ENCODE data around the gene PIGS. TPM values are rescaled to one million over a fixed set of nuclear protein-coding genes. Genes with fewer than 3 reads are reported as not detected.

Gene PIGS
- total RNA-seq, 1 experiment from 2014 or later = 45.8 TPM

GRCh38 chr17:28579526-28579925 lies 8.2 kb upstream of the PIGS start:
- H3K9me3 ChIP-seq (ENCODE audit: control insufficient read depth in 1 of 2, insufficient read depth in 1 of 2, low read depth in 1 of 2, low read length in 2 of 2) = no peaks in the 10 kb centered on the region
- CTCF ChIA-PET = no interaction called here
- H3K9ac ChIP-seq (ENCODE audit: low read length) = no peak overlapping the region
- no peak for ATAC-seq
- peaks cover 40 to 52% of the 10 kb centered on the region in 2 experiments for H3K36me3 ChIP-seq (ENCODE audit: control insufficient read depth in 1 of 2, insufficient read depth in 2 of 2, low read length in 2 of 2)
- DNase-seq (ENCODE audit: low read depth, low spot score) = no peak
- no peaks in the 10 kb centered on the region for H3K27me3 ChIP-seq (ENCODE audit: insufficient read depth, low read length)
- POLR2A ChIA-PET = interaction anchor here (1.0 kb wide), 1 partner anchor 26 kb away, joined by 3 read pairs; no protein-coding TSS in a partner anchor
- H4K20me1 ChIP-seq (ENCODE audit: insufficient read depth) = no peaks in the 10 kb centered on the region
- TF ChIP-seq SIN3A (IDR thresholded peaks at IDR 0.05; ENCODE audit: low read depth) (no peak), RAD21 (IDR thresholded peaks at IDR 0.05; ENCODE audit: low read depth) (no peak), EGR1 (IDR thresholded peaks at IDR 0.05; ENCODE audit: low read depth) (no peak), ATF3 (IDR thresholded peaks at IDR 0.05) (no peak), ZNF274 (IDR thresholded peaks at IDR 0.05; ENCODE audit: low read depth, low read length) (no peak), JUND (IDR thresholded peaks at IDR 0.05) (no peak), TCF7L2 (IDR thresholded peaks at IDR 0.05; ENCODE audit: borderline replicate concordance, extremely low read depth, insufficient read depth, insufficient read length) (no peak), REST (IDR thresholded peaks at IDR 0.05; ENCODE audit: low read depth) (no peak), MAX (IDR thresholded peaks at IDR 0.05) (no peak), CBX3 (IDR thresholded peaks at IDR 0.05; ENCODE audit: low read depth) (no peak), YY1 (IDR thresholded peaks at IDR 0.05; ENCODE audit: extremely low read depth, insufficient replicate concordance, low read depth, low read length) (no peak)
- no peak overlapping the region for H3K4me2 ChIP-seq (ENCODE audit: low read length)
- no peaks in the 10 kb centered on the region for H3K79me2 ChIP-seq (ENCODE audit: insufficient read depth, low read length)
- H3K4me1 ChIP-seq (ENCODE audit: control insufficient read depth in 1 of 2, insufficient read depth in 2 of 2, low read length in 2 of 2) = peaks cover 6 to 9% of the 10 kb centered on the region in 2 experiments; a peak in 3 of 4 replicates
- intact Hi-C loops (cut with micrococcal nuclease) = no loop called here
- H3K9me2 ChIP-seq (ENCODE audit: insufficient read depth) = no peaks in the 10 kb centered on the region
- RAD21 ChIA-PET (ENCODE audit: low non-redundant PET in 1 of 2, low total read pairs in 2 of 2, uncharacterized antibody in 2 of 2, unreplicated experiment in 2 of 2) = no interaction called here
- BruUV-seq (replicated peaks) = no TSS peak
- no peak overlapping the region for H3K27ac ChIP-seq (ENCODE audit: low read depth, low read length)
- H3K4me3 ChIP-seq (replicated peaks in 1 of 2; ENCODE audit: low read depth in 1 of 2, low read length in 2 of 2) = no peak overlapping the region
- no peak overlapping the region for H2AFZ ChIP-seq (ENCODE audit: low read depth, low read length, poor library complexity, severe bottlenecking)
